ENCODE measurements around the gene RUBCN.

DNA sequence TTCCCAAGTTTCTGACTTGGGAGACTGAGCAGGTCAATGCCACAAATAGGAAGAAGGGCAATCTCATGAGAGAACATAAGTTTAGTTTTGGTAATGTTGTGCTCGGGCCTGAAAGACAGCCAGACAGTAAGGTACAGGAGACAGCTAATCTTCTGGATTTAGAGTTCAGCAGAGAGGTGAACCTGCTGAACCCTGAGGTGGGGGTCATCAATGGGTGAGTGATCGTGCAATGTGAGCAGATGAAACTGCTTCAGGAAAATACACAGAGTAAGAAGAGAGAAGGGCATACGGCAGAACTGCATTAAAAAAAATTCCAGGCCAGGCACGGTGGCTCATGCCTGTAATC lies 23.3 kb downstream of the RUBCN start:
- TF ChIP-seq POLR2A (IDR thresholded peaks at IDR 0.05; ENCODE audit: low read length) (no peak), GATA1 (IDR thresholded peaks at IDR 0.05; ENCODE audit: low read depth, low read length) (no peak)
